K562 (cell line): ENCODE measurements around the gene FAM83E. TPM values are rescaled to one million over a fixed set of nuclear protein-coding genes. Genes with fewer than 3 reads are reported as not detected.
A peak's percentile ranks its signal among the peaks of the same experiment; 100 is the strongest.

Experiments used
- ELF2 ChIP-seq: fragments of 250-450 bp; sonication (Bioruptor Pico); IDR thresholded peaks from 2 replicates; pipeline ENCODE4 v1.5.0; 2021; ENCODE audit warnings: mild to moderate bottlenecking
- IFI16 ChIP-seq: fragments of 250-450 bp; sonication (Bioruptor Pico); IDR thresholded peaks from 2 replicates; pipeline ENCODE4 v2.1.2; 2022; ENCODE audit warnings: mild to moderate bottlenecking, inconsistent platforms
- KLF16 ChIP-seq: IDR thresholded peaks from 2 replicates; pipeline ENCODE4 v1.6.1; 2016; ENCODE audit warnings: antibody characterized with exemption
- MAX ChIP-seq: sonication (generic); formaldehyde crosslinking; IDR thresholded peaks from 2 replicates; pipeline ENCODE4 v1.9.0; 2022; ENCODE audit warnings: mild to moderate bottlenecking, missing genetic modification reagents
- MYBL2 ChIP-seq, 2 experiments: fragments of 450-650 bp in 1 of 2; sonication (generic) in 1 of 2; formaldehyde crosslinking in 1 of 2; IDR thresholded peaks; 2 replicates each; pipeline versions ENCODE4 v1.6.1 to v1.8.1; 2017 to 2022; ENCODE audit warnings: borderline replicate concordance in 1 of 2, inconsistent platforms in 1 of 2, low read depth in 1 of 2, mild to moderate bottlenecking in 1 of 2, missing genetic modification reagents in 1 of 2, moderate library complexity in 1 of 2
- NFE2L1 ChIP-seq: fragments of 450-650 bp; IDR thresholded peaks from 2 replicates; pipeline ENCODE4 v1.6.1; 2016; ENCODE audit warnings: missing genetic modification characterization, low read depth, mild to moderate bottlenecking, missing compliant biosample characterization, moderate library complexity, borderline replicate concordance
- SMAD2 ChIP-seq: fragments of 150-350 bp; IDR thresholded peaks from 2 replicates; pipeline ENCODE4 v1.6.1; 2014; ENCODE audit warnings: low read depth, mild to moderate bottlenecking, low read length
- YBX1 ChIP-seq: fragments of 450-650 bp; IDR thresholded peaks from 2 replicates; pipeline ENCODE4 v1.7.1; 2016; ENCODE audit warnings: mild to moderate bottlenecking
- ZNF24 ChIP-seq: fragments of 450-650 bp; IDR thresholded peaks from 2 replicates; pipeline ENCODE4 v1.6.1; 2016
- ZNF695 ChIP-seq: fragments of 450-650 bp; formaldehyde crosslinking; IDR thresholded peaks from 2 replicates; pipeline ENCODE4 v1.4.0; 2020; ENCODE audit warnings: mild to moderate bottlenecking, moderate library complexity
- polyA plus RNA-seq, 8 experiments: library from polyadenylated mRNA; depleted of rRNA in 4 of 8; stranded (reverse) in 5 of 8; unstranded in 3 of 8; fragments of >200 nt; fragmentation: Nextera tagmentation in 2 of 8; fragmentation: Illumina TruSeq in 1 of 8; extraction: Ambion mirVana in 2 of 8; extraction: Trizol in 1 of 8; gene quantifications; 2 replicates each; pipeline versions ENCODE4 v1.2.1 to v1.2.3, GENCODE V29; 2011 to 2014; ENCODE audit warnings: inconsistent platforms in 1 of 8, missing spikeins in 1 of 8
- total RNA-seq, 7 experiments: library from RNA; depleted of rRNA in 6 of 7; stranded (reverse); fragments of >200 nt in 6 of 7; fragmentation: Illumina TruSeq in 2 of 7; extraction: Trizol in 2 of 7; gene quantifications; 2 replicates each; pipeline versions ENCODE4 v1.2.1 to v1.2.3, GENCODE V29; 2011 to 2021; ENCODE audit warnings: low replicate concordance in 1 of 7
- TF ChIP-seq, protein P1 (sequence below): fragments of 250-450 bp; sonication (Bioruptor Pico); IDR thresholded peaks from 2 replicates; pipeline ENCODE4 v1.4.0; 2020; ENCODE audit warnings: mild to moderate bottlenecking, moderate library complexity
- TF ChIP-seq, protein P2 (sequence below): sonication (generic); formaldehyde crosslinking; IDR thresholded peaks from 2 replicates; pipeline ENCODE4 v1.8.1; 2022; ENCODE audit warnings: missing genetic modification reagents
- TF ChIP-seq, protein P3 (sequence below): IDR thresholded peaks from 2 replicates; pipeline ENCODE4 v1.6.1; 2012; ENCODE audit warnings: low read depth, low read length, improper control_type of control experiment, borderline replicate concordance

FAM83E gene
- total and polyA plus RNA-seq, 9 of the 15 experiments (the other 6 are each of a cell fraction or from before 2014, with no cell fraction given): 0.15 to 0.87 (median 0.29) TPM; not detected in 4

GRCh38 chr19:48618916-48619691, 4.2 kb upstream of the FAM83E start, which contains the start of the genes RPL18 and SPHK2 (continued):
- no peak for TF ChIP-seq NFE2L1 (tag)
- no peak for TF ChIP-seq IFI16
- TF ChIP-seq ELF2 (CRISPR knock-in tag): peak; percentile 98
- TF ChIP-seq SMAD2: no peak
- no peak for TF ChIP-seq ZNF695 (CRISPR knock-in tag)
- no peak for TF ChIP-seq YBX1
- TF ChIP-seq, protein P1, sequence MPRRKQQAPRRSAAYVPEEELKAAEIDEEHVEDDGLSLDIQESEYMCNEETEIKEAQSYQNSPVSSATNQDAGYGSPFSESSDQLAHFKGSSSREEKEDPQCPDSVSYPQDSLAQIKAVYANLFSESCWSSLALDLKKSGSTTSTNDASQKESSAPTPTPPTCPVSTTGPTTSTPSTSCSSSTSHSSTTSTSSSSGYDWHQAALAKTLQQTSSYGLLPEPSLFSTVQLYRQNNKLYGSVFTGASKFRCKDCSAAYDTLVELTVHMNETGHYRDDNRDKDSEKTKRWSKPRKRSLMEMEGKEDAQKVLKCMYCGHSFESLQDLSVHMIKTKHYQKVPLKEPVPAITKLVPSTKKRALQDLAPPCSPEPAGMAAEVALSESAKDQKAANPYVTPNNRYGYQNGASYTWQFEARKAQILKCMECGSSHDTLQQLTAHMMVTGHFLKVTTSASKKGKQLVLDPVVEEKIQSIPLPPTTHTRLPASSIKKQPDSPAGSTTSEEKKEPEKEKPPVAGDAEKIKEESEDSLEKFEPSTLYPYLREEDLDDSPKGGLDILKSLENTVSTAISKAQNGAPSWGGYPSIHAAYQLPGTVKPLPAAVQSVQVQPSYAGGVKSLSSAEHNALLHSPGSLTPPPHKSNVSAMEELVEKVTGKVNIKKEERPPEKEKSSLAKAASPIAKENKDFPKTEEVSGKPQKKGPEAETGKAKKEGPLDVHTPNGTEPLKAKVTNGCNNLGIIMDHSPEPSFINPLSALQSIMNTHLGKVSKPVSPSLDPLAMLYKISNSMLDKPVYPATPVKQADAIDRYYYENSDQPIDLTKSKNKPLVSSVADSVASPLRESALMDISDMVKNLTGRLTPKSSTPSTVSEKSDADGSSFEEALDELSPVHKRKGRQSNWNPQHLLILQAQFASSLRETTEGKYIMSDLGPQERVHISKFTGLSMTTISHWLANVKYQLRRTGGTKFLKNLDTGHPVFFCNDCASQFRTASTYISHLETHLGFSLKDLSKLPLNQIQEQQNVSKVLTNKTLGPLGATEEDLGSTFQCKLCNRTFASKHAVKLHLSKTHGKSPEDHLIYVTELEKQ (CRISPR knock-in tag): no peak
- TF ChIP-seq, protein P2, sequence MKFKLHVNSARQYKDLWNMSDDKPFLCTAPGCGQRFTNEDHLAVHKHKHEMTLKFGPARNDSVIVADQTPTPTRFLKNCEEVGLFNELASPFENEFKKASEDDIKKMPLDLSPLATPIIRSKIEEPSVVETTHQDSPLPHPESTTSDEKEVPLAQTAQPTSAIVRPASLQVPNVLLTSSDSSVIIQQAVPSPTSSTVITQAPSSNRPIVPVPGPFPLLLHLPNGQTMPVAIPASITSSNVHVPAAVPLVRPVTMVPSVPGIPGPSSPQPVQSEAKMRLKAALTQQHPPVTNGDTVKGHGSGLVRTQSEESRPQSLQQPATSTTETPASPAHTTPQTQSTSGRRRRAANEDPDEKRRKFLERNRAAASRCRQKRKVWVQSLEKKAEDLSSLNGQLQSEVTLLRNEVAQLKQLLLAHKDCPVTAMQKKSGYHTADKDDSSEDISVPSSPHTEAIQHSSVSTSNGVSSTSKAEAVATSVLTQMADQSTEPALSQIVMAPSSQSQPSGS: no peak
- TF ChIP-seq MYBL2 (IDR thresholded peaks at IDR 0.05; ENCODE audit: low read depth): no peak
- TF ChIP-seq MYBL2 (CRISPR knock-in tag; IDR thresholded peaks at IDR 0.05; ENCODE audit: borderline replicate concordance): no peak
- TF ChIP-seq KLF16: no peak
- TF ChIP-seq ZNF24: 0 out of 2 replicates have a peak, but pooled peaks have one; percentile 55
- peak; percentile 95 for TF ChIP-seq MAX (CRISPR knock-in tag)
- TF ChIP-seq, protein P3, sequence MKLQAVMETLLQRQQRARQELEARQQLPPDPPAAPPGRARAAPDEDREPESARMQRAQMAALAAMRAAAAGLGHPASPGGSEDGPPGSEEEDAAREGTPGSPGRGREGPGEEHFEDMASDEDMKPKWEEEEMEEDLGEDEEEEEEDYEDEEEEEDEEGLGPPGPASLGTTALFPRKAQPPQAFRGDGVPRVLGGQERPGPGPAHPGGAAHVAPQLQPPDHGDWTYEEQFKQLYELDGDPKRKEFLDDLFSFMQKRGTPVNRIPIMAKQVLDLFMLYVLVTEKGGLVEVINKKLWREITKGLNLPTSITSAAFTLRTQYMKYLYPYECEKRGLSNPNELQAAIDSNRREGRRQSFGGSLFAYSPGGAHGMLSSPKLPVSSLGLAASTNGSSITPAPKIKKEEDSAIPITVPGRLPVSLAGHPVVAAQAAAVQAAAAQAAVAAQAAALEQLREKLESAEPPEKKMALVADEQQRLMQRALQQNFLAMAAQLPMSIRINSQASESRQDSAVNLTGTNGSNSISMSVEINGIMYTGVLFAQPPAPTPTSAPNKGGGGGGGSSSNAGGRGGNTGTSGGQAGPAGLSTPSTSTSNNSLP: peak; percentile 60; the same call in 1 of the 2 replicates
